Measurements from ENCODE around the gene TTC7B.

GRCh38 chr14:90490720-90491050 lies 325.5 kb downstream of the TTC7B start:
- TF ChIP-seq CTCF (conservative IDR thresholded peaks at IDR 0.05): no peak
- no peak for TF ChIP-seq ZFX (IDR thresholded peaks at IDR 0.05)

Data from C4-2B (cell line).